Fibroblast of skin of scalp (primary cell): ENCODE results near the gene EGFL7.

Source experiments
- DNase-seq: peaks from one replicate; pipeline ENCODE4 v3.0.0-alpha.2; 2013

Gene EGFL7

DNA sequence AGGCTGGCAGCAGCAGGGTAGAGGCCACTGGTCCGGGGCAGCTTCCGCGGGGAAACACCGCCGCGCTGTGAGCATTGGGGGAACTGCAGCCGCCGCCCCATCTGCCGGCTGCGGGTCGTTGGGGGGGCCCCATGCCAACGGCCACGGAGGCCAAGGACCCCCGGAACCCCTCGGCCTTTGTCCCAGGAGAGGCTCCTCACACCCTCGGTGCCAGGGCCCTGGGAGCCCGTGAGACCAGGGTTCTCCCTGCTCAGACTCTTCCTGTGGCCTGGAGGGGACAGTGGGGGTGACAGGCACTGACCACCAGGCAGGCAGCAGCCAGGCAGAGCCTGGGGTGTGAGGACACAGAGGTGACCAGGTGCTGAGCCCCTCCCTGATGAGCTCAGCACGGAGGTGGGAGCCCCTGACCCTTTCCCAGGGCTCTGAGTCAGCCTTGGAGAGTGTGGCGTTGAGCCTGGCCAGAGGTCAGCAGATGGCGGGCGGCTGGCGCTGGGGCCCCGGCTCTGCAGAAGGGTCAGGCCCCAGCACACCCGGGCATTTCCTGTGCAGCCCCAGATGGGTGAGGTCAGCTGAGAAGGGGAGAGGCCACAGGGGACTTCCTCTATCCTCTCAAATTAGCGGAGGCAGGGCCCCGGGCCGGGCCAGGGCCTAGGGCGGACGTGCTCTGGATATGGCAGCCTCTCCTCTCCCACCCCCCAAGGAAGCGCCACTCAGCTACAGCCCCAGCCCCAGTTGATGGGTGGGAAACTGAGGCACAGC lies 17.9 kb upstream of the EGFL7 start:
- no peak for DNase-seq

GRCh38 chr9:136645352-136645902 lies 17.3 kb upstream of the EGFL7 start:
- DNase-seq, result no peak

DNA sequence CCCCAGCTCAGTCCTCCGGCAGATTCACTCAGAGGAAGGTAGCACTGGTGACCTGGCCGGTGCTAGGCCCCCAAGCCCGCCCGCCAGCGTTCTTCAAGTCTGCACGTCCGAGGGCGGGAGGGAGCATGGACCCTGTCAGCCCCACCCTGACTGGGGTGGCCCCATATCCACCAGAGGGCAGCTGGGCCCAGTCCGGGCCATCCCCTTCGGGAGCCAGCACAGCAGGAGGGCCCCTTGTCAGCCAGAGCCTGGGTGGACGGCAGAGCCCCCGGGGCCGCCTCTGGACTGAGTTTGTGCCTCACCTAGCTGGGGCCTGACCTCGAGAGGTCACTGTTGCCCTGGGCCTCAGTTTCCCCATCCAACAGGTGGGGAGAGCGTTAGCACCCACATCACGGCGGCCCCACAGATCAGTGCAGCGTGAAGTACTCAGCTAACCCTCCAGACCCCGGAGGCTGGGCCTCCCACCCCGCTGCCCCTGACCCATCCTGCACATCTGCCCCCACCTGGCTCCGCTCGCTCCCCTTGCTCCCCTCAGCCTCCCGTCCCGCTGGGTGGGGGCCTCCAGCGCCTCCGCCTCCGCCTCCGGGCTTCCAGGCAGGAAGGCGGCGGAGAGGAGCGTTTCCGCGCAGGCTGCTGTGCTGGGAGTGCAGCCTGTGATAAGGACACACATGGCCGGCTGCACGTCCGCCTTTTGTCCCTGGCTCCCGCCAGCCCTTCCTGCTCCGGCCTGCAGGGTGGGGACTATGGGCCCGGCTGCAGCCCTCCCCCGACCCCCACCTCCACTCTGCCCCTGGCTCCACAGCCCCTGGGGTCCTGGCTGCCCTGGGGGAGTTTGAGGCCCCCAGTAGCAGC lies 16.6 kb upstream of the EGFL7 start:
- peak; percentile 38 for DNase-seq

GRCh38 chr9:136646827-136647711 lies 15.6 kb upstream of the EGFL7 start:
- DNase-seq, result no peak

DNA sequence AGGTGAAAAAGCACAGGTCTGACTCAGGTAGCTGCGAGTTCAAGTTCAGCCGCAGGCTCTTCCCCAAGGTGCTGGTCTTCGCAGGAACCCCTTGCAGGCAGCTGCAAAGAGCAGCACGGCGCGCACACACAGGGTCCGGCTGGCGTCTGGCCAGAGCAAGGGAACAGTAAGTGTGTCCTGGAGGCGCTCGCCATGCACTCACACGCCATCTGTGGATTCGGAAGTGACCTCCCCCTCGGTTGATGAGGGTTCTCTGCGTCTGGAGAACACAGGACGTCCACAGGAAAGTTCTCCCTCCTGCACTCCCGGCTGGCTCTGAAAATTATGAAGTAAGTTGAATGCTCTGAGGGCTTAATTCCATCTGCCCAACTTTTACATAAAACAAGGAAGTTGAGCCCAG lies 14.0 kb upstream of the EGFL7 start:
- no peak for DNase-seq

GRCh38 chr9:136650021-136650420 lies 12.7 kb upstream of the EGFL7 start:
- DNase-seq, result no peak

DNA sequence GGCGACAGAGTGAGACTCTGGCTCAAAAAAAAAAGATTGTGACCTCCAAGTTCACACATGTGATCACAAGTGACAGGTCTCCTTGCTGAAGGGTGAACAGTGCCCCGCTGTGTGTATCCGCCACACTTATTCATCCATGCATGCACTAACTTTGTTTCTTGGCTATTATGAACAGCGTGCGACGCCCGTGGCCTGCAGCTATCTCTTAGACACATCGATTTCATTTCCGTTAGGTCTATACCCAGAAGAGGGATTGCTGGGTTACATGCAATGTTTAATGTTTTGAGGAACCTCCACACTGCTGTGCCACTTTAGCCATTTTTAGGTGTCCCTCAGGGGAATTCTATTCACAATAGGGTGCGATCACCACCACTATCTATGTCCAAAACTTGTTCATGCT lies 12.1 kb upstream of the EGFL7 start:
- DNase-seq, result no peak

DNA sequence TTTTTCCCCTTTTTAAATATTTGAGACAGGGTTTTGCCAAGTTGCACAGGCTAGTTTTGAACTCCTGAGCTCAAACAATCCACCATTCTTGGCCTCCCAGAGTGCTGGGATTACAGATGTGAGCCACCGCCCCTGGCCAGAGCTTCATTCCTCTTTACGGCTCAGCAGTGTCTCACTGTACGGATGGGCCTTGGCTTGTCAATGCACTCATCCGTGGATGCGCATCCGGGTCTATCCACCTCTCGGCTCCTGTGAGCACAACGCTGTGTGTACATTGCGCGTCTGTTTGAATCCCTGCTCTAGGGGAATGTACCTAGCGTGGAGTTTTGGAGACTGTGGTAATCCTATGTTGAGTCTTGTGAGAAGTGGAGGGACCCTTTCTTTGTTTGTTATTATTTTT lies 10.9 kb upstream of the EGFL7 start:
- DNase-seq, result no peak

GRCh38 chr9:136653323-136654079 lies 9.2 kb upstream of the EGFL7 start:
- DNase-seq, result no peak

- DNase-seq, result no peak
These were observed 7.7 kb upstream of the EGFL7 start for GRCh38 chr9:136654820-136655535.

DNA sequence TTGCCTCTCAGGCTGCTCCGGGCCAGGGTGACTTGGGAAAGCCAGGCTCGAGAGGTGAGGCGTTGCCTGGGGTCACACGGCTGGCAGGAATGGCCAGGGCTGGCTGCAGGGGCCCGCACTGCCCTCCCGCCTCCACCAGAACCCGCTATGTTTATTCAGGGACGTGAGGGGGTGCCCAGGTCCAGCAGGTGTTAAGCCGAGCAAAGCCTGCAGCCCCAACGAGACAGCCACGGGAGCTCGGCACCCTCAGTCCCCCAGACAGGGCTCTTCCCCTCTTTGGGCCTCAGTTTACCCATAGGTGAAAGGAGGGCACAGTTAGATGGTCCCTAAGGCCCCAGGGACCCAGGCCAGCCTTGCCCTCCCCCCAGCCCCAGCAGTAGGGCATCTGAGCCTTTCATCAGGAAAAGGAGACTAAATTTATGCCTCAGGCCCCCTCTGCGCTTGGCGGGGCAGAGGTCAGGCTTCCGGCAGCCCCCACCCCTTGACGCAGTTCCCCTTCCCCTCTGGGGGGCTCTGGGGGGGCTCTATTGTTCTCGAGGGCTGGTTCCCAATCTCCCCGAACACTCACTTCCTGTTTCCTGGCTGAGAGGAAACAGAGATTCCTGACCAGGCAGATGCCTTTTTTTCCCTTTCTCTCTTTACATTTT lies 7.1 kb upstream of the EGFL7 start:
- no peak for DNase-seq

- DNase-seq, result no peak
These were observed 6.5 kb upstream of the EGFL7 start for GRCh38 chr9:136656183-136656738.

GRCh38 chr9:136656795-136657611 lies 5.7 kb upstream of the EGFL7 start:
- no peak for DNase-seq

- no peak for DNase-seq
These were observed 4.5 kb upstream of the EGFL7 start for GRCh38 chr9:136657974-136658848.

- no peak for DNase-seq
These were observed 3.7 kb upstream of the EGFL7 start for GRCh38 chr9:136658849-136659535.

- DNase-seq, result no peak
These were observed 2.6 kb upstream of the EGFL7 start for GRCh38 chr9:136659861-136660784.
